HepG2 (cell line): Measurements from ENCODE around the gene RABGGTB. TPM values are rescaled to one million over a fixed set of nuclear protein-coding genes. Genes with fewer than 3 reads are reported as not detected.
"Not testable (repeated sequence)": the region's sequence is repeated elsewhere in the genome, so short reads cannot be mapped to it uniquely, and the experiment has no call there.

Source experiments
- ATAC-seq: fragments of 200-7000 bp; cut with Tn5 transposase; 3 replicates; pipeline ENCODE4 v1.9.1; 2020; ENCODE audit warnings: mild to moderate bottlenecking, moderate library complexity
- BruUV-seq: library from RNA; stranded (reverse); fragments of 400-500 nt; replicated peaks from 2 replicates; lab custom pipeline; 2021; lab: Mats Ljungman, UMichigan
- CTCF ChIA-PET: fragments of 300-600 bp; formaldehyde crosslinking; extraction: SDS; loops from one replicate; lab custom pipeline; 2021; ENCODE audit warnings: low total read pairs, inconsistent platforms, low intra/inter-chr PET ratio; lab: Yijun Ruan, JAX
- POLR2A ChIA-PET: fragments of 350-600 bp; sonication (Branson Sonifier 250); formaldehyde crosslinking; loops from one replicate; lab custom pipeline; 2020; ENCODE audit warnings: antibody characterized with exemption, inconsistent platforms; lab: Yijun Ruan, JAX
- DNase-seq: peaks from one replicate; pipeline ENCODE4 v3.0.0-alpha.2; 2015; ENCODE audit warnings: low spot score
- FAIRE-seq: peaks from 3 replicates; lab custom pipeline; 2011; peaks lifted over from hg19 to GRCh38; lab: Jason Lieb, UNC
- H2AFZ ChIP-seq: one replicate; pipeline ENCODE4 v1.6.1; 2011; ENCODE audit warnings: low read length, inconsistent platforms
- H3K27ac ChIP-seq: fragments of 300-600 bp; 3 replicates; pipeline ENCODE4 v1.8.0; 2011; ENCODE audit warnings: mixed run types, mild to moderate bottlenecking, mixed read lengths, low read length, inconsistent platforms; ENCODE audit not compliant: insufficient read depth; ENCODE audit errors: extremely low read length
- H3K27me3 ChIP-seq, 2 experiments: fragments of 200-600 bp in 1 of 2; 2 replicates in 1 of 2; 3 replicates in 1 of 2; pipeline versions ENCODE4 v1.6.0 to v1.8.0; 2011; ENCODE audit warnings: low read length in 2 of 2, mild to moderate bottlenecking in 2 of 2, moderate library complexity in 2 of 2, inconsistent platforms in 1 of 2; ENCODE audit not compliant: insufficient read depth in 2 of 2, control insufficient read depth in 1 of 2
- H3K36me3 ChIP-seq, 2 experiments: fragments of 200-600 bp in 1 of 2; replicated peaks in 1 of 2; 2 replicates in 1 of 2; 3 replicates in 1 of 2; pipeline versions ENCODE4 v1.5.1 to v1.8.0; 2011; ENCODE audit warnings: low read length in 2 of 2, inconsistent platforms in 1 of 2; ENCODE audit not compliant: insufficient read depth in 2 of 2, control insufficient read depth in 1 of 2
- H3K4me1 ChIP-seq: 2 replicates; pipeline ENCODE4 v1.5.1; 2012; ENCODE audit warnings: low read length, inconsistent platforms; ENCODE audit not compliant: insufficient read depth
- H3K4me2 ChIP-seq: 2 replicates; pipeline ENCODE4 v1.6.0; 2011; ENCODE audit warnings: low read depth, low read length, inconsistent platforms
- H3K4me3 ChIP-seq, 3 experiments: fragments of 200-600 bp in 1 of 3; sonication (generic), shearing (Covaris generic) in 1 of 3; replicated peaks in 1 of 3; 2 replicates each; pipeline ENCODE4 v1.5.1; 2011 to 2016; ENCODE audit warnings: low read length in 3 of 3, inconsistent platforms in 2 of 3, low read depth in 2 of 3, mild to moderate bottlenecking in 2 of 3, control low read depth in 1 of 3, mixed read lengths in 1 of 3; ENCODE audit not compliant: insufficient read depth in 1 of 3
- H3K79me2 ChIP-seq: one replicate; pipeline ENCODE4 v1.6.1; 2011; ENCODE audit warnings: low read length, inconsistent platforms; ENCODE audit not compliant: insufficient read depth
- H3K9ac ChIP-seq: 2 replicates; pipeline ENCODE4 v1.6.0; 2011; ENCODE audit warnings: mild to moderate bottlenecking, low read depth, low read length, inconsistent platforms; ENCODE audit not compliant: insufficient read depth
- H3K9me3 ChIP-seq: 2 replicates; pipeline ENCODE4 v1.5.1; 2012; ENCODE audit warnings: mild to moderate bottlenecking, low read length
- H4K20me1 ChIP-seq: 2 replicates; pipeline ENCODE4 v1.6.0; 2011; ENCODE audit warnings: inconsistent platforms, mild to moderate bottlenecking, low read length, moderate library complexity; ENCODE audit not compliant: insufficient read depth
- DR1 ChIP-seq: sonication (generic); formaldehyde crosslinking; IDR thresholded peaks from 2 replicates; pipeline ENCODE4 v1.8.0; 2021; ENCODE audit warnings: mild to moderate bottlenecking, missing genetic modification reagents, inconsistent platforms
- FOXA1 ChIP-seq, 2 experiments: fragments of 450-650 bp in 1 of 2; sonication (generic) in 1 of 2; formaldehyde crosslinking in 1 of 2; IDR thresholded peaks; 2 replicates each; pipeline versions ENCODE4 v1.4.0 to v1.6.1; 2016 to 2020; ENCODE audit warnings: missing genetic modification reagents in 1 of 2
- FOXC1 ChIP-seq: sonication (generic); formaldehyde crosslinking; IDR thresholded peaks from 2 replicates; pipeline ENCODE4 v1.8.0; 2022; ENCODE audit warnings: mild to moderate bottlenecking, missing genetic modification reagents, borderline replicate concordance
- POGK ChIP-seq: sonication (generic); formaldehyde crosslinking; conservative IDR thresholded peaks from 2 replicates; pipeline ENCODE4 v1.8.0; 2022; ENCODE audit warnings: mild to moderate bottlenecking, moderate library complexity, missing genetic modification reagents
- SALL1 ChIP-seq: sonication (generic); formaldehyde crosslinking; IDR thresholded peaks from 2 replicates; pipeline ENCODE4 v1.8.0; 2022; ENCODE audit warnings: mild to moderate bottlenecking, missing genetic modification reagents
- ZFX ChIP-seq: sonication (generic); formaldehyde crosslinking; IDR thresholded peaks from 2 replicates; pipeline ENCODE4 v1.4.0; 2020; ENCODE audit warnings: mild to moderate bottlenecking, low read depth, missing genetic modification reagents, moderate library complexity
- ZFY ChIP-seq: sonication (generic); formaldehyde crosslinking; IDR thresholded peaks from 2 replicates; pipeline ENCODE4 v1.4.0; 2020; ENCODE audit warnings: missing genetic modification reagents
- ZMYM4 ChIP-seq: sonication (generic); formaldehyde crosslinking; IDR thresholded peaks from 2 replicates; pipeline ENCODE4 v1.8.1; 2023; ENCODE audit warnings: mild to moderate bottlenecking, missing genetic modification reagents
- ZNF274 ChIP-seq: sonication (generic); formaldehyde crosslinking; IDR thresholded peaks from 2 replicates; pipeline ENCODE4 v1.5.1; 2020; ENCODE audit warnings: mild to moderate bottlenecking, missing genetic modification reagents
- ZNF598 ChIP-seq: sonication (generic); formaldehyde crosslinking; IDR thresholded peaks from 2 replicates; pipeline ENCODE4 v1.5.1; 2020; ENCODE audit warnings: mild to moderate bottlenecking, missing genetic modification reagents, borderline replicate concordance
- ZNF687 ChIP-seq: sonication (generic); formaldehyde crosslinking; IDR thresholded peaks from 2 replicates; pipeline ENCODE4 v1.5.1; 2020; ENCODE audit warnings: mild to moderate bottlenecking, missing genetic modification reagents, moderate library complexity
- ZNF883 ChIP-seq: sonication (generic); formaldehyde crosslinking; IDR thresholded peaks from 2 replicates; pipeline ENCODE4 v1.5.1; 2020; ENCODE audit warnings: mild to moderate bottlenecking, missing genetic modification reagents; ENCODE audit errors: not compliant biosample characterization
- WGBS: methylation state at CpG from one replicate; pipeline ENCODE4 v1.1.6; 2017; ENCODE audit warnings: low lambda C conversion rate; 5-methylcytosine and 5-hydroxymethylcytosine counted together
- in situ Hi-C: cut with HindIII; loops from 2 replicates; pipeline ENCODE4 v1.10.0; 2017; ENCODE audit warnings: low pct_unique_long_range_greater_than_20kb; ENCODE audit not compliant: extremely low pct_ligation_motif_present
- intact Hi-C: fragments of 100-400 bp; cut with micrococcal nuclease; formaldehyde crosslinking; loops from one replicate; pipeline ENCODE4 v1.10.0; 2022; ENCODE audit not compliant: unreplicated experiment
- polyA plus RNA-seq, 8 experiments: library from polyadenylated mRNA; depleted of rRNA in 3 of 8; stranded (reverse) in 7 of 8; unstranded in 1 of 8; fragments of >200 nt; fragmentation: Illumina TruSeq in 4 of 8; extraction: Trizol in 4 of 8; gene quantifications; 2 replicates each; pipeline versions ENCODE4 v1.2.1 to v1.2.3, GENCODE V29; 2011 to 2016; ENCODE audit warnings: low read depth in 4 of 8, missing spikeins in 1 of 8, mixed read lengths in 1 of 8; ENCODE audit not compliant: insufficient read depth in 1 of 8
- total RNA-seq, 5 experiments: library from RNA; depleted of rRNA; stranded (reverse); fragments of >200 nt; fragmentation: Illumina TruSeq; extraction: Trizol; gene quantifications; 2 replicates each; pipeline ENCODE4 v1.2.3, GENCODE V29; 2016; ENCODE audit warnings: low read depth in 1 of 5

RABGGTB gene
- total and polyA plus RNA-seq, 2 of the 13 experiments (the other 11 are each of a cell fraction or from before 2014, with no cell fraction given): 185 to 290 TPM

GRCh38 chr1:75777812-75778211, 8.2 kb upstream of the RABGGTB start:
- Histone ChIP-seq H3K4me2 (peak overlapping the region; percentile 64), H3K9ac (peak overlapping the region; percentile 17; the same call in 1 of the 2 replicates), H3K4me1 (peaks cover 23% of the 10 kb centered on the region), H3K4me3 (peak overlapping the region in 1 of 3 experiments; percentile 28; a peak in 1 of 6 replicates)
- H3K9me3 ChIP-seq; H3K27me3 ChIP-seq; H3K36me3 ChIP-seq; H3K27ac ChIP-seq; CTCF ChIA-PET; intact Hi-C loops; FAIRE-seq; H2AFZ ChIP-seq; DNase-seq; in situ Hi-C loops; BruUV-seq; H4K20me1 ChIP-seq; H3K79me2 ChIP-seq; TF ChIP-seq FOXA1 (IDR thresholded peaks at IDR 0.05): not testable (repeated sequence)
- POLR2A ChIA-PET: interaction anchor here (1.4 to 2.5 kb wide), 4 partner anchors 9 to 52 kb away, joined by 4 to 19 read pairs (median 4); partner anchors contain the start of gene RABGGTB
- TF ChIP-seq FOXA1 (CRISPR knock-in tag; IDR thresholded peaks at IDR 0.05) (peak; percentile 44; the same call in 1 of the 2 replicates), ZMYM4 (peak; percentile 21; the same call in 1 of the 2 replicates), DR1 (CRISPR knock-in tag) (0 out of 2 replicates have a peak, but pooled peaks have one; percentile 40), POGK (CRISPR knock-in tag) (0 out of 2 replicates have a peak, but pooled peaks have one; percentile 27), FOXC1 (CRISPR knock-in tag) (0 out of 2 replicates have a peak, but pooled peaks have one; percentile 46), ZNF598 (CRISPR knock-in tag) (peak; percentile 49; the same call in 1 of the 2 replicates), ZFY (peak; percentile 34; the same call in 1 of the 2 replicates), SALL1 (CRISPR knock-in tag) (0 out of 2 replicates have a peak, but pooled peaks have one; percentile 19), ZNF274 (0 out of 2 replicates have a peak, but pooled peaks have one; percentile 46), ZFX (peak; percentile 42; the same call in 1 of the 2 replicates), ZNF883 (peak; percentile 32), ZNF687 (CRISPR knock-in tag) (peak; percentile 42)
- peak; percentile 63 for ATAC-seq
- 17% methylated on average over 1 of the region's 4 CpGs for WGBS
